ENCODE results near the gene AVEN. TPM values are rescaled to one million over a fixed set of nuclear protein-coding genes. Genes with fewer than 3 reads are reported as not detected.
A peak's percentile ranks its signal among the peaks of the same experiment; 100 is the strongest.

AVEN gene
- total RNA-seq, 1 donor from 2014 or later = 51.3 TPM

DNA sequence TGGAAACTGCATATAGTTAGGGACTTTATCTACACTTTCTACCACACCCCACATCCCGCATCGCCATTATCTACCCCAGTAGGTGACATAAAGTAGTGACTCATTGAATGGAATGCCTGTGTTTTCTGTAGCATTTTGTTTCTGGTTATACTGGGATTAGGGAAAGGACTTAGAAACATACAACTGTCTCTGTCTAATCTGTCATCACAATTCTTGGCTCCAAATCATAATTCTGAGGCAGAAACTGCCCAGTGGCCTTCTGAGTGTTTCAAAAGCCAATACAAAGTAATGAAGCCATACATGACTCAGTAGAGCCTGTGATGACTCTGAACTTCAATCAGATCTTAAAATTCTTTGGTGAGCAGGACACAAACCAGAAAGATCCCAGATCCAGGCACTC lies 186.4 kb downstream of the AVEN start:
- Histone ChIP-seq H3K4me3 (ENCODE audit: low read depth, low read length) (no peak overlapping the region), H3K27me3 (ENCODE audit: control insufficient read depth, insufficient read depth, low read length) (no peaks in the 10 kb centered on the region), H3K36me3 (ENCODE audit: control insufficient read depth, insufficient read depth, low read length) (peaks cover 1% of the 10 kb centered on the region)
- DNase-seq (ENCODE audit: low read depth) = peak; percentile 43
- no peak for TF ChIP-seq CTCF (IDR thresholded peaks at IDR 0.05; ENCODE audit: insufficient read depth, low read length, severe bottlenecking)
- peak; percentile 60 for FAIRE-seq

GRCh38 chr15:33852094-33852493 lies 186.9 kb downstream of the AVEN start:
- H3K4me3 ChIP-seq (ENCODE audit: low read depth, low read length) = no peak overlapping the region
- FAIRE-seq = no peak

GRCh38 chr15:33851079-33851478 lies 187.9 kb downstream of the AVEN start:
- DNase-seq (ENCODE audit: low read depth) (no peak), FAIRE-seq (no peak)
- Histone ChIP-seq H3K4me3 (ENCODE audit: low read depth, low read length) (no peak overlapping the region), H3K36me3 (ENCODE audit: control insufficient read depth, insufficient read depth, low read length) (no peaks in the 10 kb centered on the region), H3K27me3 (ENCODE audit: control insufficient read depth, insufficient read depth, low read length) (no peaks in the 10 kb centered on the region)
- no peak for TF ChIP-seq CTCF (IDR thresholded peaks at IDR 0.05; ENCODE audit: insufficient read depth, low read length, severe bottlenecking)

More at GRCh38 chr15:33852094-33852493, 186.9 kb downstream of the AVEN start:
- H3K27me3 ChIP-seq (ENCODE audit: control insufficient read depth, insufficient read depth, low read length) = no peaks in the 10 kb centered on the region
- DNase-seq (ENCODE audit: low read depth) = no peak
- TF ChIP-seq CTCF (IDR thresholded peaks at IDR 0.05; ENCODE audit: insufficient read depth, low read length, severe bottlenecking) = no peak
- no peaks in the 10 kb centered on the region for H3K36me3 ChIP-seq (ENCODE audit: control insufficient read depth, insufficient read depth, low read length)

- Histone ChIP-seq H3K4me3 (ENCODE audit: low read depth, low read length) (no peak overlapping the region), H3K36me3 (ENCODE audit: control insufficient read depth, insufficient read depth, low read length) (no peaks in the 10 kb centered on the region), H3K27me3 (ENCODE audit: control insufficient read depth, insufficient read depth, low read length) (no peaks in the 10 kb centered on the region)
- FAIRE-seq = no peak
- TF ChIP-seq CTCF (IDR thresholded peaks at IDR 0.05; ENCODE audit: insufficient read depth, low read length, severe bottlenecking) = no peak
- DNase-seq (ENCODE audit: low read depth) = no peak
Measured at GRCh38 chr15:33848011-33848410, 191.0 kb downstream of the AVEN start.

GRCh38 chr15:33846862-33847261 lies 192.1 kb downstream of the AVEN start:
- no peak for FAIRE-seq
- Histone ChIP-seq H3K36me3 (ENCODE audit: control insufficient read depth, insufficient read depth, low read length) (no peaks in the 10 kb centered on the region), H3K27me3 (ENCODE audit: control insufficient read depth, insufficient read depth, low read length) (no peaks in the 10 kb centered on the region), H3K4me3 (ENCODE audit: low read depth, low read length) (no peak overlapping the region)
- no peak for DNase-seq (ENCODE audit: low read depth)
- TF ChIP-seq CTCF (IDR thresholded peaks at IDR 0.05; ENCODE audit: insufficient read depth, low read length, severe bottlenecking) = no peak

- Histone ChIP-seq H3K4me3 (ENCODE audit: low read depth, low read length) (no peak overlapping the region), H3K27me3 (ENCODE audit: control insufficient read depth, insufficient read depth, low read length) (no peaks in the 10 kb centered on the region), H3K36me3 (ENCODE audit: control insufficient read depth, insufficient read depth, low read length) (no peaks in the 10 kb centered on the region)
- FAIRE-seq (no peak), DNase-seq (ENCODE audit: low read depth) (no peak)
- no peak for TF ChIP-seq CTCF (IDR thresholded peaks at IDR 0.05; ENCODE audit: insufficient read depth, low read length, severe bottlenecking)
Measured at GRCh38 chr15:33846142-33846541, 192.9 kb downstream of the AVEN start.

All from bronchial epithelial cell (primary cell).